GM12891 (cell line): Measurements from ENCODE around the gene UBFD1.

ENCODE experiments used
- DNase-seq: peaks from one replicate; pipeline ENCODE4 v3.0.0; 2011; ENCODE audit warnings: low spot score; ENCODE audit not compliant: insufficient read length
- FAIRE-seq: peaks from 2 replicates; lab custom pipeline; 2011; peaks lifted over from hg19 to GRCh38; lab: Jason Lieb, UNC
- PAX5 ChIP-seq: IDR thresholded peaks from 2 replicates; pipeline ENCODE4 v1.6.1; 2011; ENCODE audit warnings: low read length, moderate library complexity, mild to moderate bottlenecking; ENCODE audit not compliant: insufficient read depth, severe bottlenecking
- POLR2A ChIP-seq: IDR thresholded peaks from 2 replicates; pipeline ENCODE4 v1.6.1; 2011; ENCODE audit warnings: low read depth, low read length, control low read depth
- POLR2AphosphoS5 ChIP-seq: IDR thresholded peaks from 2 replicates; pipeline ENCODE4 v1.6.1; 2011; ENCODE audit warnings: low read depth, low read length, control low read depth
- POU2F2 ChIP-seq: IDR thresholded peaks from 2 replicates; pipeline ENCODE4 v1.6.1; 2011; ENCODE audit warnings: low read depth, mild to moderate bottlenecking, control low read depth, low read length, moderate library complexity
- SPI1 ChIP-seq: IDR thresholded peaks from 2 replicates; pipeline ENCODE4 v1.6.1; 2011; ENCODE audit warnings: low read depth, low read length, control low read depth
- TAF1 ChIP-seq: IDR thresholded peaks from 2 replicates; pipeline ENCODE4 v1.6.1; 2011; ENCODE audit warnings: low read depth, low read length, control low read depth

Gene UBFD1

DNA sequence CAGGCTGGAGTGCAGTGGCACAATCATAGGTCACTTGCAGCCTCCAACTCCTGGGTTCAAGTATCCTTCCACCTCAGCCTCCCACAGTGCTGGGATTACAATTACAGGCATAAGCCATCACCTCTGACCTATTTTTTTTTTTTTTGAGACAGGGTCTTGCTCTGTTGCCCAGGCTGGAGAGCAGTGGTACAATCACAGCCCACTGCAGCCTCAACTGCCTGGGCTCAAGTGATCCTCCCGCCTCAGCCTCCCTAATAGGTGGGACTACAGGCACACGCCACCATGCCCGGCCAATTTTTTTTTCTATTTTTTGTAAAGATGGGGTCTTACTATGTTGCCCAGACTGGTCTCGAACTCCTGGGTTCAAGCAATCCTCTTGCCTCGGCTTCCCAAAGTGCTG lies 41.6 kb upstream of the UBFD1 start:
- TF ChIP-seq POLR2A = no peak
- TF ChIP-seq TAF1 = no peak
- DNase-seq = no peak
- no peak for FAIRE-seq

DNA sequence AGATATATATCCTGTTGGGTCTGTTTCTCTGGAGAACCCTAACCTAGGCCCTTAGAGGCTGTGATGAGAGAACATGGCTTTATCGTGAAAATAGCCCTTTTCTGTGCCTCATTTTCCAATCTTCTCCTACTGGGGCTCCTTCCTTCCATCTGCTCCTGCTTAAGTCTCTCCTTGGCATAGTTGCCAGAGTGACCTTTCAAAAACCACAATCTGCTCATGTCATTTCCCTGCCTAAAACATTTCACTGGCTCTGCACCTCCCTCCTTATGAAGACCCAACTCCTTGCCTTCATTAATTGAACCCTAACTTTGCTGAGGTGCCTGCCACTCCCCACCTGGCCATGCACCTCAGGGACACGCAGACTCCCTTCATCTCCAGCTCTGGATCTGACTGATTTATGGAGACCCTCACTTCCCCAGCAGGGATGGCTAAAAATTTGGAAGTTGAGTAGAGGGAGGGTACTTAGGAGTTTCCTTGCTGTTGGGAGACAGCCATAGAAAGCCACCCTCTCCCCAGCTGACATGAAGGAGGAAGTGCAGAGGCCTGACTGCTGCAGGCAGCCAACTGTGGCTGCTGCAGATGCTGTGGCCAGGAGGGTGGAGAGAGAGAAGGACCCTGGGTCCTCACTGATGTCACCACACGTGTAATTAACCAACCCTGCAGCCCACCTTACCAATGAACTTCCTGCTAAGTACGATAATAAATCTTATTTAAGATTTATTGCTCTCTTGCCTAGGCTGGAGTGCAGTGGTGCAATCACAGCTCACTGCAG lies 41.0 kb upstream of the UBFD1 start:
- DNase-seq (no peak), FAIRE-seq (peak; percentile 82)
- no peak for TF ChIP-seq POU2F2
- TF ChIP-seq SPI1 = peak; percentile 87
- no peak for TF ChIP-seq POLR2A
- no peak for TF ChIP-seq POLR2AphosphoS5
- peak; percentile 55 for TF ChIP-seq PAX5

DNA sequence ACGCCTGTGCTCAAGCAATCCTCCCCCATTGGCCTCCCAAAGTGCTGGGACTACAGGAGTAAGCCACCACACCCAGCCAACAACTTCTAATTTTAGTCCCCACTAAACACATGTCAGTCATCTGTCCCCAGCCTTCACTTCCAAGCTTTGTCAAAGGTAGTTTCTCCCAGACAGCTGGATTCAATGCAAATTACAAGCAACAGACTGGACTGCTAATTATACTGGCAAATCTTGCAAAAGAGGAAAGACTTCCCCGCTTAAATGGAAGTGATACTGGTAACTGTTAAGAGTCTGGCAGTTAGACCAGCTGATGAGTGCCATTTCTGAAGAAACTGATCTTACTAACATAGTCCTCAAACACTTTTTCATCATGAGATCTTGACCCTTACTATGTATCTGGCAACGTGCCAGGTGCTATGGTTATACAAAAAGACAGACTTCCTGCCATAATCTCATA lies 39.1 kb upstream of the UBFD1 start:
- TF ChIP-seq SPI1 (peak; percentile 53), POLR2AphosphoS5 (no peak), POU2F2 (no peak)
- FAIRE-seq (peak; percentile 80), DNase-seq (no peak)

DNA sequence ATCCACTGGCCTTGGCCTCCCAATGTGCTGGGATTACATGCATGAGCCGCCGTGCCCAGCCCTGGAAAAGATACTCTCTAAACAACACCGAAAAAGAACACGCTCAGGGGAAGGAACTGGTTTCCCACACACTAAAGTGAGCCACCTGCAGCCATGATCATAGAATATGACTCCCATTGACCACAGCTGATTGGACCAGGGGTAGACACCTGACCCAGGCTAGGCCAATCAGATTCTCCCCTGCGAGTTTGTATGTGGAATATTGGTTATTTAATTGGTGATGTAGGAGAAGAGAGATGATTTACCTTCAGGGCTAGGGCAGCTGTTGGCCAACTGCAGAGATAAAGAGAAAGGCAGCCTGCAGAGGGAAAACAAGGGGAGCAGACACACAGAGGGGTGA lies 38.2 kb upstream of the UBFD1 start:
- TF ChIP-seq POLR2AphosphoS5 = no peak
- no peak for TF ChIP-seq POLR2A
- no peak for TF ChIP-seq POU2F2
- TF ChIP-seq SPI1 = no peak
- TF ChIP-seq PAX5 = no peak
- TF ChIP-seq TAF1 = no peak
- no peak for DNase-seq
- peak; percentile 67 for FAIRE-seq

DNA sequence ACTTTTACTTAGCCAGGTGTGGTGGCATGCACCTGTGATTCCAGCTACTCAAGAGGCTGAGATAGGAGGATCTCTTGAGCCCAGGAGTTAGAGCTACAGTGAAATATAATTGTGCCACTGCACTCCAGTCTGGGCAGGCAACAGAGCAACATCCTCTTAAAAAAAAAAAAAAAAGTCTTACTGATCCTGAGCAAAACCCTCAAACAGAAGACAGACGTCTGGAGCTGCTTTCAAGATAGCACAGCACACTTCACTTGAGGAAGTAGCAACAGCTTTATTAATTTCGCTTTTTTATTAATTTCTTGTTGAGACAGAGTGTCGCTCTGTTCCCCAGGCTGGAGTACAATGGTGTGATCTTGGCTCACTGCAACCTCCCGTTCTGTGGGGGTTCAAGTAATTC lies 37.0 kb upstream of the UBFD1 start:
- DNase-seq (no peak), FAIRE-seq (no peak)
- no peak for TF ChIP-seq TAF1

DNA sequence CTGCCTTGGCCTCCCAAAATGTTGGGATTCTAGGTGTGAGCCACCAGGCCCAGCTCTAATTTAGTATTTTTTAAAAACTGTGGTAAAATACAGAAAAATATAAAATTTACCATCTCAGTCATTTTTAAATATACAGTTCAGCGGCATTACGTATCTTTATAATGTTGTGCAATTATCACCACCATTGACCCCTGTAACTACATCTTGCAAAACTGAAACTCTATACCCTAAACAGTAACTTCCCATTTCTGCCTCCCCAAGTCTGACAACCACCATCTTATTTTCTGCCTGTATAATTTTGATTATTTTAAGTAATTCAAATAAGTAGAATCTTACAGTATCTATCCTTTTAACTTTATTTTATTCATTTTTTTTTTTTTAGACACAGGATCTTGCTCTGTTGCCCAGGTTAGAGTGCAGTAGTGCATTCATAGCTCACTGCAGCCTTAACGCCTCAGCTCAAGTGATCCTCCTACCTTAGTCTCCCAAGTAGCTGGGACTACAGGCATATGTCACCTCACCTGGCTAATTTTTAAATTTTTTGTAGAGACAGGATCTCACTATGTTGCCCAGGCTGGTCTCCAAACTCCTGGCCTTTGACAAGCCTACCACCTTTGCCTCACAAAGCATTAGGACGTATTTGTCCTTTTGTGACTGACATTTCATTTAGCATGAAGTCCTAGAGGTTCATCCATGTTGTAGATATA lies 36.3 kb upstream of the UBFD1 start:
- TF ChIP-seq PAX5 = no peak
- TF ChIP-seq TAF1 = no peak
- no peak for FAIRE-seq
- DNase-seq = no peak

DNA sequence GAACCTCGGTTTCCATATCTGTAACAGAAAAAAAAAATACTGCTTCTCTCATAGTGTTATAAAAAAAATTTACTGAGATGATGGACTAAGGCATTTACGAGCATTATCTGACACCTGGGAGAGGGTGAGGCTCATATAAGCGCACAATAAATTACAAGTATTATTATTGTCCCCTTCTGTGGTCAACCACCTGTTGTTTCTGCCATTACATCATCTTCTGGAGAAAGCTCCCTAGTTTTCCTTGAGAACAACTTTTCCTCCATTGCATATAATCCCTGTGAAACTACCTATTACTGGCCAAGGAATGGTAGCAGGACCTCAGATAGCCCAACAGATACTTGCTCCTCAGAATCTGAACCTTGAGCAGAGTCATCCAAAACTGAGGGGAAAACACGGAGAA lies 35.6 kb upstream of the UBFD1 start:
- DNase-seq (no peak), FAIRE-seq (no peak)
- TF ChIP-seq POLR2AphosphoS5 (no peak), PAX5 (no peak), POU2F2 (no peak), SPI1 (no peak), POLR2A (no peak), TAF1 (no peak)

DNA sequence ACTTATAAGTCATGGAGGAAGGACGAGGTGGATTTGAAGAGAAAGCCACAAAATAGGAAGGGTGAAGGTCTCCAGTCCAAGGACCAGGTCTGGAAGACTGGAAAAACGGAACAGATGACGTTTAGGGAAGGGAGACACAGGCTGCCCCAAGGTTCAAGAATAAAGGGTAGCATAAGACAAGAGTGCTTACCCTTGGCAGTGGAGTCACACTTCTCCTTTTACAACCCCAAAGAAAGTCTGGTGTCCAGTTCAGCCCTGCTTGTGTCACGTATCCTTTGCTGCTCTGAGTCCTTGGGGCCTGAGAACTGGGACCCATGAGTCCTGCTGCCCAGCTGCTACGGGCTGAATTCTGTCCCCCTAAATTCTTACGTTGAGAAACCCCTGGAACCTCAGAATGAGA lies 34.2 kb upstream of the UBFD1 start:
- DNase-seq (no peak), FAIRE-seq (no peak)
- TF ChIP-seq TAF1 (no peak), SPI1 (no peak), POLR2A (no peak), POU2F2 (no peak), POLR2AphosphoS5 (no peak), PAX5 (no peak)

DNA sequence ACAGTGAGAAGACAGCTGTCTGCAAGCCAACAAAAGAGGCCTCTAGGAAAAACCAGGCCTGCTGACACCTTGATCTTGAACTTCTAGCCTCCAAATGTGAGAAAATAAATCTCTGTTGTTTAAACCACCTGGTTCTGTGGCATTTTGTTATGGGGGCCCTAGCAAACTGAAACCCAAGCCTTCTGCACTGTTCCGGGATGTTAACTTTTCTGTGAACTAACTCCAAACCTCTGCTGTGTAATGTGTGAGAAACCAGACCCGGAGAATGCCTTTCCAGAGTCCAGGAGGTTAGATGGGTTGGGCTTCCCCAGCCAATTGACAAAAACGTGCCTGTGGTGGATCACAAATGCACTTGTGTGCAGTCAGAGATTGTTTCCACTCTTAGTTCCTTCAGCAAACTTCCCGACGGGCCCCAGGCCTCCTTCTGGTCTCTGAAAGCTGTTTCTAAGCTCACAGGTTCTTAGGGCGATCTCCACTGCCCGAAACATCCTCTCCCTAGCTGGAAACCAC lies 33.6 kb upstream of the UBFD1 start:
- TF ChIP-seq POLR2AphosphoS5 (no peak), SPI1 (no peak), POU2F2 (no peak), PAX5 (no peak), TAF1 (no peak), POLR2A (no peak)
- DNase-seq (no peak), FAIRE-seq (no peak)

DNA sequence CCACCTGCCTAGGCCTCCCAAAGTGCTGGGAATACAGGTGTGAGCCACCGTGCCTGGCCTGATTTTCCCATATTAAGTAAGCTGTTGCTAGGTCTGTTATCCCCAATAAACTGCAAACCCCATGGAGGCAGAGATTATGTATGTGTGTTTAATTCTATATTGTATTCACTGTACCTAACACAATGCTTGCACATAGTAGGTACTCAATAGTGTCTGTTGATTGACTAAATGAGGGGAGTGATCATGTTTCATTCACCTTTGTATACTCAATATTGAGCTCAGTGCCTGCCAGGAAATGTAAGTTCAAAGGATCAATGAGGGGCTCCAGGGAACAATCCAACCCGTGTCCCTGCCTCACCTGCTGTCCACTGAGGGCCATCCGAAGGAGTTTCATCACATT lies 32.6 kb upstream of the UBFD1 start:
- TF ChIP-seq TAF1 (no peak), POU2F2 (no peak), SPI1 (no peak), POLR2A (no peak), PAX5 (no peak), POLR2AphosphoS5 (no peak)
- no peak for DNase-seq
- no peak for FAIRE-seq
